Measurements from ENCODE around the gene ZACN.
"Not testable (repeated sequence)": the region's sequence is repeated elsewhere in the genome, so short reads cannot be mapped to it uniquely, and the experiment has no call there.

Gene ZACN
- 0.31 to 0.36 reads per million in 2 donors for total RNA-seq

GRCh38 chr17:76078860-76079534 is at the start of gene ZACN:
TSS of gene ZACN (plus strand) at chr17:76079182. CDS start at chr17:76079265, 83 bp downstream.
- DNase-seq = no peak

GRCh38 chr17:76032073-76032779 is 46.8 kb upstream of the ZACN start:
- DNase-seq = no peak

- DNase-seq = no peak
Observed at GRCh38 chr17:76032780-76033108, 46.2 kb upstream of the ZACN start.

GRCh38 chr17:76033139-76033538 is 45.8 kb upstream of the ZACN start:
- DNase-seq = no peak

GRCh38 chr17:76034428-76035350 is 44.3 kb upstream of the ZACN start:
- DNase-seq = no peak

- DNase-seq = no peak
Observed at GRCh38 chr17:76036497-76037261, 42.3 kb upstream of the ZACN start.

- no peak for DNase-seq
Observed at GRCh38 chr17:76038050-76038449, 40.9 kb upstream of the ZACN start.

- DNase-seq = no peak
Observed at GRCh38 chr17:76039121-76039520, 39.9 kb upstream of the ZACN start.

GRCh38 chr17:76040376-76040775 is 38.6 kb upstream of the ZACN start:
- DNase-seq = no peak

- DNase-seq = not testable (repeated sequence)
Observed at GRCh38 chr17:76042868-76043267, 36.1 kb upstream of the ZACN start.

GRCh38 chr17:76044475-76045007 is 34.4 kb upstream of the ZACN start:
- DNase-seq = not testable (repeated sequence)

- no peak for DNase-seq
Observed at GRCh38 chr17:76046064-76046463, 32.9 kb upstream of the ZACN start.

- no peak for DNase-seq
Observed at GRCh38 chr17:76048025-76048605, 30.9 kb upstream of the ZACN start.

GRCh38 chr17:76048711-76049110 is 30.3 kb upstream of the ZACN start:
- DNase-seq = no peak

- no peak for DNase-seq
Observed at GRCh38 chr17:76049239-76049638, 29.7 kb upstream of the ZACN start.

GRCh38 chr17:76049836-76050537 is 29.0 kb upstream of the ZACN start:
- DNase-seq = no peak

GRCh38 chr17:76050538-76051467 is 28.2 kb upstream of the ZACN start:
- DNase-seq = no peak

- DNase-seq = no peak
Observed at GRCh38 chr17:76051561-76051960, 27.4 kb upstream of the ZACN start.

GRCh38 chr17:76053246-76054111 is 25.5 kb upstream of the ZACN start:
- DNase-seq = no peak

All from activated gamma-delta T cell (primary cell).